Measurements from ENCODE around the gene ZNF710. TPM values are rescaled to one million over a fixed set of nuclear protein-coding genes. Genes with fewer than 3 reads are reported as not detected.
A peak's percentile ranks its signal among the peaks of the same experiment; 100 is the strongest.

Gene ZNF710
- total and polyA plus RNA-seq, 10 donors = 12.5 to 66.4 (median 30.2) TPM

GRCh38 chr15:90084876-90085423 is 83.8 kb downstream of the ZNF710 start:
- peaks cover 0 to 100% (median 67%) of the 10 kb centered on the region in 6 donors for H3K36me3 ChIP-seq
- H3K9me3 ChIP-seq = no peaks in the 10 kb centered on the region
- H3K4me3 ChIP-seq = no peak overlapping the region
- DNase-seq = no peak
- 93 to 96% (median 94%) methylated on average over 15 to 18 of the region's 18 CpGs; no CpG with 5 or more reads in 1 of the 5 donors for WGBS, 5 donors
- intact Hi-C loops (cut with DNase I; ENCODE audit: low total_unique reads) = loop anchor here (10.0 kb wide), 1 partner anchor 320 kb away; no protein-coding TSS in a partner anchor
- no peaks in the 10 kb centered on the region for H3K27me3 ChIP-seq (replicated peaks in 1 of 7)
- peaks cover 0 to 44% (median 9%) of the 10 kb centered on the region in 6 donors for H3K4me1 ChIP-seq
- peak overlapping the region in 3 of 8 donors; percentile 2 to 58 (median 38) for H3K27ac ChIP-seq
- TF ChIP-seq CTCF (IDR thresholded peaks at IDR 0.05 in 8 of 11, conservative IDR thresholded peaks at IDR 0.05 in 3 of 11) = no peak
- peak in 1 of 3 donors; percentile 42 for TF ChIP-seq POLR2AphosphoS5 (IDR thresholded peaks at IDR 0.05)

GRCh38 chr15:90085565-90085964 is 84.4 kb downstream of the ZNF710 start:
- intact Hi-C loops (cut with DNase I; ENCODE audit: low total_unique reads) = loop anchor here (10.0 kb wide), 1 partner anchor 321 kb away; no protein-coding TSS in a partner anchor
- Histone ChIP-seq H3K9me3 (no peaks in the 10 kb centered on the region), H3K36me3 (peaks cover 0 to 100% (median 67%) of the 10 kb centered on the region in 6 donors), H3K27ac (peak overlapping the region in 3 of 8 donors; percentile 2 to 58 (median 38)), H3K4me1 (peaks cover 0 to 46% (median 9%) of the 10 kb centered on the region in 6 donors), H3K4me3 (no peak overlapping the region), H3K27me3 (replicated peaks in 1 of 7) (no peaks in the 10 kb centered on the region)
- DNase-seq = no peak
- WGBS, 5 donors = 70 to 85% (median 75%) methylated on average over 2 to 3 of the region's 3 CpGs
- TF ChIP-seq POLR2A (IDR thresholded peaks at IDR 0.05) (no peak), CTCF (IDR thresholded peaks at IDR 0.05 in 8 of 11, conservative IDR thresholded peaks at IDR 0.05 in 3 of 11) (no peak), POLR2AphosphoS5 (IDR thresholded peaks at IDR 0.05) (peak in 1 of 3 donors; percentile 21)

GRCh38 chr15:90086868-90087268 is 85.7 kb downstream of the ZNF710 start:
- no peak for TF ChIP-seq POLR2AphosphoS5 (IDR thresholded peaks at IDR 0.05)
- TF ChIP-seq CTCF (IDR thresholded peaks at IDR 0.05 in 8 of 11, conservative IDR thresholded peaks at IDR 0.05 in 3 of 11) = peak; percentile 55 to 85 (median 75)
- no peak for TF ChIP-seq POLR2A (IDR thresholded peaks at IDR 0.05)
- Histone ChIP-seq H3K4me1 (peaks cover 0 to 48% (median 7%) of the 10 kb centered on the region in 6 donors), H3K36me3 (peaks cover 0 to 100% (median 62%) of the 10 kb centered on the region in 6 donors), H3K9me3 (no peaks in the 10 kb centered on the region), H3K4me3 (no peak overlapping the region), H3K27ac (no peak overlapping the region), H3K27me3 (replicated peaks in 1 of 7) (no peaks in the 10 kb centered on the region)
- WGBS, 5 donors = 88 to 100% (median 93%) methylated on average over 3 to 7 of the region's 7 CpGs
- intact Hi-C loops (cut with DNase I; ENCODE audit: low total_unique reads) = loop anchor here (10.0 kb wide), 1 partner anchor 322 kb away; no protein-coding TSS in a partner anchor
- DNase-seq = peak; percentile 83

GRCh38 chr15:90087454-90088154 is 86.5 kb downstream of the ZNF710 start:
- H3K4me1 ChIP-seq = peaks cover 0 to 40% (median 2%) of the 10 kb centered on the region in 6 donors
- H3K36me3 ChIP-seq = peaks cover 0 to 94% (median 59%) of the 10 kb centered on the region in 6 donors
- H3K9me3 ChIP-seq = no peaks in the 10 kb centered on the region
- TF ChIP-seq POLR2AphosphoS5 (IDR thresholded peaks at IDR 0.05) (peak in 1 of 3 donors; percentile 62), POLR2A (IDR thresholded peaks at IDR 0.05) (no peak), CTCF (IDR thresholded peaks at IDR 0.05 in 8 of 11, conservative IDR thresholded peaks at IDR 0.05 in 3 of 11) (no peak)
- no peak overlapping the region for H3K27ac ChIP-seq
- no peak overlapping the region for H3K4me3 ChIP-seq
- no peak for DNase-seq
- WGBS, 5 donors = 82 to 85% (median 84%) methylated on average over 19 to 20 of the region's 20 CpGs
- no peaks in the 10 kb centered on the region for H3K27me3 ChIP-seq (replicated peaks in 1 of 7)
- intact Hi-C loops (cut with DNase I; ENCODE audit: low total_unique reads) = loop anchor here (10.0 kb wide), 1 partner anchor 323 kb away; no protein-coding TSS in a partner anchor
